Astrocyte (in vitro differentiated cells and primary cell): ENCODE results near the gene MCF2L.

Experiments used
- EZH2 ChIP-seq: IDR thresholded peaks from 2 replicates; pipeline ENCODE4 v1.6.1; 2012; ENCODE audit warnings: mild to moderate bottlenecking, low read length, inconsistent platforms; ENCODE audit not compliant: insufficient read depth
- TF ChIP-seq, protein P1 (sequence below): IDR thresholded peaks from 2 replicates; pipeline ENCODE4 v1.5.1; 2011; ENCODE audit warnings: low read depth, mild to moderate bottlenecking, inconsistent platforms, low read length, moderate library complexity; ENCODE audit not compliant: insufficient read depth

DNA sequence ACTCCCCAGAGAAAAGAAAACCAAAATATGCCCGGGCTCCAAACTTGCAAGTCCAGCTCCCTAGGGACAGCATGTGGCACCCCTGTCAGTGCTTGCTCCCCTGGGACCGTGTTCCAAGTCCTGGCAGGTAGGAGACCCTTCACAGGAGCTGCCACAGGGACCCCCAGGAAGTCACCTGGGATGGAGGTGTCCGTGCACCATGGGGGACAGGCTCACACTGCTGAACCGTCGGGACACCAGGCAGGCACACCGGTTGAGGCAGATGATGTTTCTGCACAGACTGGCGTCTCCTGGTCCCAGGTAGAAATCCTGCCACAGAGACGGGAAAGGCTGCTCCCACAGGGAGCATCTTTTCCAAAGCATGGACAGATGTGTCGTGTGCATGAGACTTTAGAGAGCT is 177.7 kb downstream of the MCF2L start:
- TF ChIP-seq, protein P1, sequence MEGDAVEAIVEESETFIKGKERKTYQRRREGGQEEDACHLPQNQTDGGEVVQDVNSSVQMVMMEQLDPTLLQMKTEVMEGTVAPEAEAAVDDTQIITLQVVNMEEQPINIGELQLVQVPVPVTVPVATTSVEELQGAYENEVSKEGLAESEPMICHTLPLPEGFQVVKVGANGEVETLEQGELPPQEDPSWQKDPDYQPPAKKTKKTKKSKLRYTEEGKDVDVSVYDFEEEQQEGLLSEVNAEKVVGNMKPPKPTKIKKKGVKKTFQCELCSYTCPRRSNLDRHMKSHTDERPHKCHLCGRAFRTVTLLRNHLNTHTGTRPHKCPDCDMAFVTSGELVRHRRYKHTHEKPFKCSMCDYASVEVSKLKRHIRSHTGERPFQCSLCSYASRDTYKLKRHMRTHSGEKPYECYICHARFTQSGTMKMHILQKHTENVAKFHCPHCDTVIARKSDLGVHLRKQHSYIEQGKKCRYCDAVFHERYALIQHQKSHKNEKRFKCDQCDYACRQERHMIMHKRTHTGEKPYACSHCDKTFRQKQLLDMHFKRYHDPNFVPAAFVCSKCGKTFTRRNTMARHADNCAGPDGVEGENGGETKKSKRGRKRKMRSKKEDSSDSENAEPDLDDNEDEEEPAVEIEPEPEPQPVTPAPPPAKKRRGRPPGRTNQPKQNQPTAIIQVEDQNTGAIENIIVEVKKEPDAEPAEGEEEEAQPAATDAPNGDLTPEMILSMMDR: no peak
- TF ChIP-seq EZH2: no peak
